ENCODE data around the gene GYS2. TPM values are rescaled to one million over a fixed set of nuclear protein-coding genes. Genes with fewer than 3 reads are reported as not detected.

Gene GYS2
- total and polyA plus RNA-seq, 4 donors: 15.5 to 86.8 (median 34.1) TPM

- H3K4me3 ChIP-seq (ENCODE audit: low read depth in 1 of 3, low read length in 3 of 3): no peak overlapping the region
- no peak for DNase-seq (ENCODE audit: low spot score)
- TF ChIP-seq FOXA1 (IDR thresholded peaks at IDR 0.05): peak; percentile 59
- peak; percentile 20 for TF ChIP-seq REST (IDR thresholded peaks at IDR 0.05)
- no peak for TF ChIP-seq TAF1 (conservative IDR thresholded peaks at IDR 0.05)
- TF ChIP-seq NR2F2 (IDR thresholded peaks at IDR 0.05): no peak
- TF ChIP-seq RXRA (IDR thresholded peaks at IDR 0.05): peak in 1 of 2 donors; percentile 42
- TF ChIP-seq ATF3 (IDR thresholded peaks at IDR 0.05): no peak
- no peak for TF ChIP-seq MAX (IDR thresholded peaks at IDR 0.05)
- TF ChIP-seq EGR1 (IDR thresholded peaks at IDR 0.05; ENCODE audit: low read depth in 2 of 2): no peak
- no peak for TF ChIP-seq CTCF (IDR thresholded peaks at IDR 0.05; ENCODE audit: low read depth, low read length, missing input control)
- TF ChIP-seq HNF4G (IDR thresholded peaks at IDR 0.05): no peak
- TF ChIP-seq GABPA (IDR thresholded peaks at IDR 0.05 in 1 of 2, conservative IDR thresholded peaks at IDR 0.05 in 1 of 2): no peak
- peak; percentile 74 for TF ChIP-seq FOXA2 (IDR thresholded peaks at IDR 0.05)
- TF ChIP-seq SP1 (IDR thresholded peaks at IDR 0.05): no peak
- peak; percentile 48 to 76 for TF ChIP-seq HNF4A (conservative IDR thresholded peaks at IDR 0.05)
- TF ChIP-seq ZBTB33 (IDR thresholded peaks at IDR 0.05): peak; percentile 22
- peak; percentile 49 for TF ChIP-seq YY1 (IDR thresholded peaks at IDR 0.05)
- peak in 1 of 2 donors; percentile 5 for TF ChIP-seq RAD21 (IDR thresholded peaks at IDR 0.05)
- peak in 1 of 2 donors; percentile 11 for TF ChIP-seq JUND (IDR thresholded peaks at IDR 0.05)
- peak overlapping the region; percentile 9 to 66 for H3K27ac ChIP-seq (ENCODE audit: low read depth in 1 of 2, low read length in 2 of 2)
- no peaks in the 10 kb centered on the region for H3K9me3 ChIP-seq (ENCODE audit: control insufficient read depth in 4 of 4, low read length in 3 of 4)
- WGBS: 33% methylated on average over 2 of the region's 2 CpGs
- peaks cover 0 to 9% (median 4%) of the 10 kb centered on the region in 4 donors for H3K36me3 ChIP-seq (ENCODE audit: control insufficient read depth in 4 of 4, insufficient read depth in 3 of 4, low read depth in 1 of 4, low read length in 3 of 4)
- H3K4me1 ChIP-seq (ENCODE audit: control insufficient read depth in 4 of 4, insufficient read depth in 4 of 4, low read length in 3 of 4): peaks cover 4 to 33% (median 27%) of the 10 kb centered on the region in 4 donors
- no peak overlapping the region for H3K9ac ChIP-seq (ENCODE audit: low read depth in 1 of 2, low read length in 2 of 2)
- no peaks in the 10 kb centered on the region for H3K27me3 ChIP-seq (ENCODE audit: control insufficient read depth in 4 of 4, insufficient read depth in 4 of 4, low read length in 3 of 4)
Observed at GRCh38 chr12:21562859-21563258, 41.8 kb downstream of the GYS2 start.

All from liver (tissue), 9 donors.